GM23338 (cell line): Measurements from ENCODE around the gene TTLL9.

ENCODE experiments used
- CREB1 ChIP-seq: fragments of 250-450 bp; sonication (Bioruptor Pico); IDR thresholded peaks from 2 replicates; pipeline ENCODE4 v1.5.0; 2020; ENCODE audit warnings: low read depth, mild to moderate bottlenecking, moderate library complexity
- CTCF ChIP-seq, 2 experiments: fragments of 200-600 bp in 1 of 2; sonication (generic) in 1 of 2; conservative IDR thresholded peaks; 2 replicates each; pipeline versions ENCODE4 v1.5.1 to v1.6.1; 2016 to 2017; ENCODE audit warnings: antibody characterized with exemption in 2 of 2, low read depth in 2 of 2, mild to moderate bottlenecking in 2 of 2, moderate library complexity in 1 of 2
- ETS1 ChIP-seq: IDR thresholded peaks from 2 replicates; pipeline ENCODE4 v1.6.1; 2016; ENCODE audit warnings: antibody characterized with exemption
- EZH2 ChIP-seq: fragments of 200-600 bp; sonication (generic); IDR thresholded peaks from one replicate; pipeline ENCODE4 v1.8.0; 2017; ENCODE audit warnings: antibody characterized with exemption, mild to moderate bottlenecking, low read depth; ENCODE audit not compliant: unreplicated experiment
- EZH2phosphoT487 ChIP-seq: fragments of 200-600 bp; sonication (generic); IDR thresholded peaks from one replicate; pipeline ENCODE4 v1.8.1; 2018; ENCODE audit warnings: antibody characterized with exemption; ENCODE audit not compliant: unreplicated experiment
- JUNB ChIP-seq: IDR thresholded peaks from one replicate; pipeline ENCODE4 v1.6.1; 2016; ENCODE audit warnings: antibody characterized with exemption; ENCODE audit not compliant: unreplicated experiment
- POLR2AphosphoS5 ChIP-seq: IDR thresholded peaks from 2 replicates; pipeline ENCODE4 v1.6.1; 2016; ENCODE audit warnings: antibody characterized with exemption, low read depth
- REST ChIP-seq: IDR thresholded peaks from one replicate; pipeline ENCODE4 v1.6.1; 2018; ENCODE audit warnings: antibody characterized with exemption; ENCODE audit not compliant: unreplicated experiment
- STAT1 ChIP-seq: IDR thresholded peaks from one replicate; pipeline ENCODE4 v1.6.1; 2016; ENCODE audit warnings: antibody characterized with exemption; ENCODE audit not compliant: unreplicated experiment
- ZNF114 ChIP-seq: fragments of 250-450 bp; sonication (Bioruptor Pico); IDR thresholded peaks from 2 replicates; pipeline ENCODE4 v1.5.0; 2020; ENCODE audit warnings: mild to moderate bottlenecking, moderate library complexity
- ZNF331 ChIP-seq: fragments of 250-450 bp; sonication (Bioruptor Pico); IDR thresholded peaks from 2 replicates; pipeline ENCODE4 v1.5.0; 2020; ENCODE audit warnings: low read depth, mild to moderate bottlenecking, moderate library complexity
- ZNF462 ChIP-seq: fragments of 250-450 bp; sonication (Bioruptor Pico); IDR thresholded peaks from 2 replicates; pipeline ENCODE4 v1.5.0; 2020; ENCODE audit warnings: mild to moderate bottlenecking, moderate library complexity

- TF ChIP-seq POLR2AphosphoS5 (no peak), CTCF (conservative IDR thresholded peaks at IDR 0.05; ENCODE audit: low read depth in 2 of 2) (no peak), EZH2phosphoT487 (no peak), EZH2 (no peak), JUNB (no peak), REST (no peak), ZNF331 (CRISPR knock-in tag) (no peak), STAT1 (no peak), ZNF114 (CRISPR knock-in tag) (no peak), ETS1 (no peak), ZNF462 (CRISPR knock-in tag) (no peak), CREB1 (no peak)
These were observed 102.1 kb downstream of the TTLL9 start for GRCh38 chr20:31972471-31973021.
